Mesendoderm (in vitro differentiated cells): Measurements from ENCODE around the gene ACTR5.
A peak's percentile ranks its signal among the peaks of the same experiment; 100 is the strongest.

Experiments used
- DNase-seq: peaks from one replicate; pipeline ENCODE4 v3.0.0; 2013
- H2AK5ac ChIP-seq: 2 replicates; pipeline ENCODE4 v1.6.1; 2013; ENCODE audit warnings: low read length, inconsistent platforms
- H2BK120ac ChIP-seq: 2 replicates; pipeline ENCODE4 v1.6.1; 2013; ENCODE audit warnings: low read depth, mild to moderate bottlenecking, low read length, moderate library complexity, mixed read lengths
- H2BK15ac ChIP-seq: replicated peaks from 2 replicates; pipeline ENCODE4 v1.6.1; 2013; ENCODE audit warnings: low read depth, mild to moderate bottlenecking, moderate library complexity
- H2BK5ac ChIP-seq: 2 replicates; pipeline ENCODE4 v1.6.1; 2013; ENCODE audit warnings: low read length, inconsistent platforms
- H3K18ac ChIP-seq: 2 replicates; pipeline ENCODE4 v1.6.1; 2013; ENCODE audit warnings: mild to moderate bottlenecking, low read length, mixed read lengths
- H3K23ac ChIP-seq: one replicate; pipeline ENCODE4 v1.6.1; 2013; ENCODE audit warnings: low read length
- H3K27ac ChIP-seq: 2 replicates; pipeline ENCODE4 v1.5.1; 2013; ENCODE audit warnings: low read depth, mild to moderate bottlenecking, inconsistent platforms, low read length, moderate library complexity
- H3K27me3 ChIP-seq: 2 replicates; pipeline ENCODE4 v1.6.1; 2013; ENCODE audit warnings: low read length, control low read depth, mild to moderate bottlenecking, inconsistent platforms; ENCODE audit not compliant: insufficient read depth, poor library complexity
- H3K36me3 ChIP-seq: 2 replicates; pipeline ENCODE4 v1.6.1; 2013; ENCODE audit warnings: low read length, inconsistent platforms; ENCODE audit not compliant: control insufficient read depth, insufficient read depth
- H3K4ac ChIP-seq: one replicate; pipeline ENCODE4 v1.6.1; 2013; ENCODE audit warnings: low read depth, mild to moderate bottlenecking, low read length, moderate library complexity
- H3K4me1 ChIP-seq: 2 replicates; pipeline ENCODE4 v1.6.1; 2013; ENCODE audit warnings: low read depth, low read length, inconsistent platforms; ENCODE audit not compliant: control insufficient read depth
- H3K4me2 ChIP-seq: 2 replicates; pipeline ENCODE4 v1.6.1; 2013; ENCODE audit warnings: low read length
- H3K4me3 ChIP-seq: 2 replicates; pipeline ENCODE4 v1.5.1; 2013; ENCODE audit warnings: mild to moderate bottlenecking, low read length
- H3K56ac ChIP-seq: one replicate; pipeline ENCODE4 v1.6.1; 2013; ENCODE audit warnings: low read length
- H3K79me1 ChIP-seq: 2 replicates; pipeline ENCODE4 v1.6.1; 2013; ENCODE audit warnings: low read length, inconsistent platforms
- H3K79me2 ChIP-seq: 2 replicates; pipeline ENCODE4 v1.6.1; 2013; ENCODE audit warnings: mild to moderate bottlenecking, low read length; ENCODE audit not compliant: control insufficient read depth, insufficient read depth
- H3K9ac ChIP-seq: 2 replicates; pipeline ENCODE4 v1.6.1; 2013; ENCODE audit warnings: low read length, inconsistent platforms
- H4K5ac ChIP-seq: one replicate; pipeline ENCODE4 v1.6.1; 2013; ENCODE audit warnings: low read length
- H4K8ac ChIP-seq: one replicate; pipeline ENCODE4 v1.6.1; 2013; ENCODE audit warnings: low read depth, mild to moderate bottlenecking, control low read depth, low read length, moderate library complexity
- WGBS: extraction: QIAGEN DNeasy Blood & Tissue Kit; methylation state at CpG from one replicate; pipeline ENCODE4 v1.1.7; 2013; ENCODE audit warnings: low lambda C conversion rate, missing lambda C conversion rate; ENCODE audit not compliant: insufficient coverage; ENCODE audit errors: extremely low coverage; 5-methylcytosine and 5-hydroxymethylcytosine counted together

Gene ACTR5

GRCh38 chr20:38730989-38731737, 17.1 kb upstream of the ACTR5 start:
- Histone ChIP-seq H3K18ac (no peak overlapping the region), H3K4me3 (no peak overlapping the region), H3K56ac (peak overlapping the region; percentile 72), H3K79me1 (no peaks in the 10 kb centered on the region), H3K4me2 (peak overlapping the region; percentile 73), H3K79me2 (no peaks in the 10 kb centered on the region), H3K27me3 (peaks cover 43% of the 10 kb centered on the region), H4K8ac (no peak overlapping the region), H3K4me1 (peaks cover 2% of the 10 kb centered on the region), H2BK15ac (no peak overlapping the region), H3K23ac (no peak overlapping the region), H3K9ac (peak overlapping the region; percentile 35), H2BK120ac (no peak overlapping the region), H2BK5ac (no peak overlapping the region), H2AK5ac (no peak overlapping the region), H3K4ac (no peak overlapping the region), H3K27ac (no peak overlapping the region), H4K5ac (no peak overlapping the region), H3K36me3 (no peaks in the 10 kb centered on the region)
- WGBS: no CpG with 5 or more reads among the region's 40 CpGs
- peak; percentile 85 for DNase-seq

DNA sequence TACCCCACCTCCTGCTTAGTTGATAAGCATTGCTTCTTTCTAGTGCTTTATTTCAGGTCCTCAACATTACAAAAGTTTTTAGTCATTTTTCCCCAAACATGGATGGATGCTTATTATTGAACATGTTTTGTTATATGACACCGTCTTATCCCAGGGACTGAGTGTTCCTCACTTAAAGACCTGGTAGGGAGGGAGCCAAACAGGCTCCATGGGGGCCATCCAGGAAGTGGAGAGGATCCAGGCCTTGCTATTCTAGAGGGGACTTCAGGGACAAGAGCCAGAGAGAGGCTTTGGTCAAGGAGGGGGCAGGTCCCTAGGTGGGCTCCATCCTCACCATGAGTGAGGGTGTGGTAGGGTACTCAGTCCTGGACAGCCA, 16.5 kb upstream of the ACTR5 start:
- no peak overlapping the region for H2AK5ac ChIP-seq
- H3K27me3 ChIP-seq: peaks cover 37% of the 10 kb centered on the region
- WGBS: no CpG with 5 or more reads among the region's 1 CpG
- H3K4me2 ChIP-seq: no peak overlapping the region
- no peak overlapping the region for H3K56ac ChIP-seq
- no peak overlapping the region for H3K23ac ChIP-seq
- no peaks in the 10 kb centered on the region for H3K79me1 ChIP-seq
- no peak overlapping the region for H2BK120ac ChIP-seq
- peaks cover 2% of the 10 kb centered on the region for H3K4me1 ChIP-seq
- no peak overlapping the region for H3K4ac ChIP-seq
- H3K27ac ChIP-seq: no peak overlapping the region
- no peak overlapping the region for H2BK15ac ChIP-seq
- H3K9ac ChIP-seq: no peak overlapping the region
- H3K4me3 ChIP-seq: no peak overlapping the region
- H3K18ac ChIP-seq: no peak overlapping the region
- no peak overlapping the region for H4K5ac ChIP-seq
- H3K36me3 ChIP-seq: no peaks in the 10 kb centered on the region
- H3K79me2 ChIP-seq: no peaks in the 10 kb centered on the region
- H4K8ac ChIP-seq: no peak overlapping the region
- DNase-seq: no peak
- no peak overlapping the region for H2BK5ac ChIP-seq

GRCh38 chr20:38732981-38733380, 15.3 kb upstream of the ACTR5 start:
- Histone ChIP-seq H3K79me2 (no peaks in the 10 kb centered on the region), H2BK5ac (no peak overlapping the region), H3K4me3 (no peak overlapping the region), H4K8ac (no peak overlapping the region), H4K5ac (no peak overlapping the region), H3K4me1 (no peaks in the 10 kb centered on the region), H3K4me2 (no peak overlapping the region), H2AK5ac (no peak overlapping the region), H2BK120ac (no peak overlapping the region), H3K9ac (no peak overlapping the region), H3K4ac (no peak overlapping the region), H3K79me1 (no peaks in the 10 kb centered on the region), H2BK15ac (no peak overlapping the region), H3K36me3 (no peaks in the 10 kb centered on the region), H3K27me3 (peaks cover 28% of the 10 kb centered on the region), H3K27ac (no peak overlapping the region), H3K56ac (no peak overlapping the region), H3K23ac (no peak overlapping the region), H3K18ac (no peak overlapping the region)
- no CpG with 5 or more reads among the region's 4 CpGs for WGBS
- no peak for DNase-seq

DNA sequence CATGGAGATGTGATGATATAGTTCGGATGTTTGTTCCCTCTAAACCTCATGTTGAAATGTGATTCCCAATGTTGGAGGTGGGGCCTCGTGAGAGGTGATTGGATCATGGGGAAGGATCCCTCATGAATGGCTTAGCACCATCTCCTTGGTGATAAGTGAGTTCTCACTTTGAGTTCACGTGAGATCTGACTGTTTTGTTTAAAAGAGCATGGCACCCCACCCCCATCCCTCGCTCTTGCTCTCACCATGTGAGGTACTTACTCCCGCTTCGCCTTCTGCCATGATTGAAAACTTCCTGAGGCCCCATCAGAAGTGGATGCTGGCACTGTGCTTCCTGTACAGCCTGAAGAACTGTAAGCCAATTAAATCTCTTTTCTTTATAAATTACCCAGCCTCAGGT, 13.1 kb upstream of the ACTR5 start:
- Histone ChIP-seq H2BK15ac (no peak overlapping the region), H3K79me2 (no peaks in the 10 kb centered on the region), H3K4me2 (no peak overlapping the region), H3K23ac (no peak overlapping the region), H2AK5ac (no peak overlapping the region), H3K36me3 (no peaks in the 10 kb centered on the region), H3K18ac (no peak overlapping the region), H3K4me3 (no peak overlapping the region), H3K9ac (no peak overlapping the region), H3K79me1 (no peaks in the 10 kb centered on the region), H4K5ac (no peak overlapping the region), H3K4ac (no peak overlapping the region), H3K4me1 (no peaks in the 10 kb centered on the region), H3K56ac (no peak overlapping the region), H4K8ac (no peak overlapping the region), H3K27me3 (peaks cover 6% of the 10 kb centered on the region), H3K27ac (no peak overlapping the region), H2BK120ac (no peak overlapping the region), H2BK5ac (no peak overlapping the region)
- peak; percentile 51 for DNase-seq
- whole genome bisulfite sequencing: no CpG with 5 or more reads among the region's 6 CpGs

DNA sequence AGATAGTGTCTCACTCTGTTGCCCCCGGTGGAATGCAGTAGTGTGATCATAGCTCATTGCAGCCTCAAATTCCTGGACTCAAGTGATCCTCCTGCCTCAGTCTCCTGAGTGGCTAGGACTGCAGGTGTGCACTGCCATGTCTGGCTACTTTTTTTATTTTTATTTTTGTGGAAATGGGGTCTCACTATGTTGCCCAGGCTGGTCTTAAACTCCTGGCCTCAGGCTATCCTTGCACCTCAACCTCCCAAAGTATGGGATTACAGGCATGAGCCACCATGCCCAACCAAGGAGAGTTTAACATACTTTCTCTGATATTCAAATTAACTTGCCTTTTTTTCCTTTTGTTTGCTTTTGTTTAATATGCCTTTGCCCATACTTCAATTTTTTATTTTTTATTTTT, 10.4 kb upstream of the ACTR5 start:
- no peaks in the 10 kb centered on the region for H3K79me1 ChIP-seq
- H3K27me3 ChIP-seq: peaks cover 5% of the 10 kb centered on the region
- no peak overlapping the region for H3K9ac ChIP-seq
- no peak overlapping the region for H2AK5ac ChIP-seq
- no peaks in the 10 kb centered on the region for H3K4me1 ChIP-seq
- WGBS: no CpG with 5 or more reads among the region's 1 CpG
- no peak overlapping the region for H3K4me2 ChIP-seq
- H2BK120ac ChIP-seq: no peak overlapping the region
- no peak for DNase-seq
- no peak overlapping the region for H2BK15ac ChIP-seq
- H3K27ac ChIP-seq: no peak overlapping the region
- no peak overlapping the region for H3K4ac ChIP-seq
- no peak overlapping the region for H3K23ac ChIP-seq
- no peak overlapping the region for H3K56ac ChIP-seq
- H3K79me2 ChIP-seq: no peaks in the 10 kb centered on the region
- no peaks in the 10 kb centered on the region for H3K36me3 ChIP-seq
- no peak overlapping the region for H3K18ac ChIP-seq
- H4K5ac ChIP-seq: no peak overlapping the region
- no peak overlapping the region for H3K4me3 ChIP-seq
- no peak overlapping the region for H4K8ac ChIP-seq
- no peak overlapping the region for H2BK5ac ChIP-seq

DNA sequence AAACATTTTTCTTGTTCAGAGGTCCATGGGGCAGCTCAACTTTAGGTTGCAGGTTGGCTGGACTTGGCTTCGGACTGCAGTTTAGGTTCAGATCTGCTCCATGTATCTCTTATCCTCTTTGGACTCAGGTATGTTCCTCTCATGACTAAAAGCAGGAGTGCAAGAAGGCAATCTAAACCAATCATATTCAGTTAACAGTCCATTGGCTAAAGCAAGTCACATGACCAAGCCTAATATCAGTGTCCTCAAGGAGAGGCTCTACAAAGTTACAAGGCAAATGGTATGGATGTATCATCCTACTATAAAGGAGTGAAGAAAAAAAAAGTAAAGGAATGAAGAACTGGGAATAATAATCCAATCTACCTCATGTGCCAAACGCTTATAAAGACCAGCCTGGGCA, 2.5 kb upstream of the ACTR5 start:
- H2BK15ac ChIP-seq: no peak overlapping the region
- no peak for DNase-seq
- no peaks in the 10 kb centered on the region for H3K36me3 ChIP-seq
- no peak overlapping the region for H3K4me2 ChIP-seq
- H2BK120ac ChIP-seq: no peak overlapping the region
- H3K56ac ChIP-seq: no peak overlapping the region
- H3K4me1 ChIP-seq: peaks cover 6% of the 10 kb centered on the region
- H3K23ac ChIP-seq: no peak overlapping the region
- no peak overlapping the region for H3K4ac ChIP-seq
- WGBS: no CpG with 5 or more reads among the region's 2 CpGs
- no peak overlapping the region for H3K4me3 ChIP-seq
- no peak overlapping the region for H2AK5ac ChIP-seq
- no peak overlapping the region for H3K18ac ChIP-seq
- no peak overlapping the region for H3K27ac ChIP-seq
- H3K79me1 ChIP-seq: peaks cover 11% of the 10 kb centered on the region
- peaks cover 5% of the 10 kb centered on the region for H3K27me3 ChIP-seq
- no peak overlapping the region for H2BK5ac ChIP-seq
- H4K8ac ChIP-seq: no peak overlapping the region
- H3K9ac ChIP-seq: no peak overlapping the region
- H3K79me2 ChIP-seq: peaks cover 11% of the 10 kb centered on the region
- H4K5ac ChIP-seq: no peak overlapping the region
